Hypothalamus (tissue), 51 donors: ENCODE results near the gene TULP1.

Experiments used
- DNase-seq, 51 donors: peaks; one replicate each; lab custom pipeline; 2025; lab: John Stamatoyannopoulos, UW

TULP1 gene

GRCh38 chr6:35498422-35499067 is 14.2 kb downstream of the TULP1 start:
- DNase-seq, result no peak

GRCh38 chr6:35497571-35498421 is 14.9 kb downstream of the TULP1 start:
- no peak for DNase-seq

- DNase-seq, result peak in 4 of 51 donors; percentile 29 to 60 (median 42)
Measured at GRCh38 chr6:35496841-35497570, 15.7 kb downstream of the TULP1 start, which contains the start of gene TEAD3. TEAD3 (minus strand) TSS chr6:35497079.

GRCh38 chr6:35496036-35496840 is 16.5 kb downstream of the TULP1 start:
- DNase-seq, result peak in 10 of 51 donors; percentile 9 to 44 (median 30)

- DNase-seq, result no peak
Measured at GRCh38 chr6:35495258-35496035, 17.2 kb downstream of the TULP1 start.

- DNase-seq, result no peak
Measured at GRCh38 chr6:35494161-35494563, 18.5 kb downstream of the TULP1 start.

GRCh38 chr6:35493307-35493983 is 19.3 kb downstream of the TULP1 start:
- DNase-seq, result no peak

- DNase-seq, result no peak
Measured at GRCh38 chr6:35492974-35493284, 19.8 kb downstream of the TULP1 start.

- DNase-seq, result no peak
Measured at GRCh38 chr6:35492258-35492973, 20.3 kb downstream of the TULP1 start.

- DNase-seq, result no peak
Measured at GRCh38 chr6:35491558-35492257, 21.0 kb downstream of the TULP1 start.

- DNase-seq, result no peak
Measured at GRCh38 chr6:35490821-35491557, 21.7 kb downstream of the TULP1 start.

- DNase-seq, result peak in 29 of 51 donors; percentile 5 to 66 (median 35)
Measured at GRCh38 chr6:35489995-35490791, 22.5 kb downstream of the TULP1 start.

- no peak for DNase-seq
Measured at GRCh38 chr6:35489066-35489465, 23.6 kb downstream of the TULP1 start.

GRCh38 chr6:35488517-35488862 is 24.2 kb downstream of the TULP1 start:
- no peak for DNase-seq

GRCh38 chr6:35487658-35488516 is 24.8 kb downstream of the TULP1 start:
- no peak for DNase-seq
